Measurements from ENCODE around the gene NLGN4Y. TPM values are rescaled to one million over a fixed set of nuclear protein-coding genes. Genes with fewer than 3 reads are reported as not detected.

Gene NLGN4Y
- total RNA-seq, 1 experiment from 2014 or later: not detected

- H3K79me1 ChIP-seq (ENCODE audit: insufficient read depth, low read depth, low read length, poor library complexity, severe bottlenecking): no peaks in the 10 kb centered on the region
- no peak overlapping the region for H2BK15ac ChIP-seq (ENCODE audit: low read depth, low read length)
- H3K56ac ChIP-seq (ENCODE audit: insufficient read length, low read depth, low read length): no peak overlapping the region
- no peaks in the 10 kb centered on the region for H3K9me3 ChIP-seq (ENCODE audit: control insufficient read depth, low read depth, low read length)
- no peak overlapping the region for H3T11ph ChIP-seq (ENCODE audit: low read length)
- H3K4me2 ChIP-seq (ENCODE audit: insufficient read depth, insufficient read length, low read length): no peak overlapping the region
- no peak overlapping the region for H2BK12ac ChIP-seq (ENCODE audit: insufficient read length, low read depth, low read length)
- no peak overlapping the region for H3K9ac ChIP-seq (ENCODE audit: extremely low read depth, insufficient read length, low read length)
- Mint-ChIP-seq H3K4me3 (no peak overlapping the region), H3K9me3 (no peaks in the 10 kb centered on the region), H3K27me3 (ENCODE audit: low read depth) (no peaks in the 10 kb centered on the region), H3K27ac (no peak overlapping the region), H3K36me3 (ENCODE audit: insufficient read depth in 1 of 3, low read depth in 3 of 3) (no peaks in the 10 kb centered on the region), H3K4me1 (no peaks in the 10 kb centered on the region)
- H3K27ac ChIP-seq (ENCODE audit: insufficient read length, low read depth, low read length): no peak overlapping the region
- H2AK5ac ChIP-seq (ENCODE audit: insufficient read length, low read length): no peak overlapping the region
- no peaks in the 10 kb centered on the region for H3K27me3 ChIP-seq (ENCODE audit: insufficient read depth, low read length)
- H2BK5ac ChIP-seq (ENCODE audit: insufficient read length, low read length): no peak overlapping the region
- no peaks in the 10 kb centered on the region for H4K20me1 ChIP-seq (ENCODE audit: control insufficient read depth, insufficient read depth, insufficient read length)
- H3K23ac ChIP-seq (ENCODE audit: insufficient read length, low read depth, low read length): no peak overlapping the region
- no peak overlapping the region for H4K91ac ChIP-seq (ENCODE audit: insufficient read length, low read depth, low read length)
- no peak for DNase-seq
- H2AFZ ChIP-seq (ENCODE audit: low read length): no peak overlapping the region
- no peak overlapping the region for H2BK20ac ChIP-seq (ENCODE audit: low read depth, low read length, poor library complexity, severe bottlenecking)
- no peak overlapping the region for H4K5ac ChIP-seq (ENCODE audit: insufficient read length, low read depth, low read length)
- H3K4ac ChIP-seq (ENCODE audit: low read depth, low read length): no peak overlapping the region
- no peaks in the 10 kb centered on the region for H3K79me2 ChIP-seq (ENCODE audit: insufficient read depth, low read length)
- H3K14ac ChIP-seq (ENCODE audit: insufficient read depth, low read length): no peak overlapping the region
- no peak overlapping the region for H2BK120ac ChIP-seq (ENCODE audit: low read depth, low read length, poor library complexity, severe bottlenecking)
- H4K8ac ChIP-seq (replicated peaks; ENCODE audit: insufficient read length, low read depth, low read length): no peak overlapping the region
- no peaks in the 10 kb centered on the region for H3K4me1 ChIP-seq (ENCODE audit: insufficient read depth, low read length)
- H3K23me2 ChIP-seq (ENCODE audit: insufficient read length, low read depth, low read length, poor library complexity, severe bottlenecking): no peaks in the 10 kb centered on the region
- no peak overlapping the region for H3K18ac ChIP-seq (ENCODE audit: insufficient read length, low read depth, low read length)
- no peak for TF ChIP-seq CTCF (conservative IDR thresholded peaks at IDR 0.05)
Observed at GRCh38 chrY:14763600-14763999, 239.3 kb downstream of the NLGN4Y start.

Measured in H9 (cell line).